Fibroblast of skin of left biceps (primary cell): Measurements from ENCODE around the gene TM9SF3.
"Not testable (repeated sequence)": the region's sequence is repeated elsewhere in the genome, so short reads cannot be mapped to it uniquely, and the experiment has no call there.

Source experiments
- DNase-seq, 2 experiments: peaks; one replicate each; pipeline ENCODE4 v3.0.0-alpha.2; 2013; ENCODE audit warnings: low read depth in 2 of 2

The TM9SF3 gene

GRCh38 chr10:96600337-96600736, 13.5 kb upstream of the TM9SF3 start:
- no peak for DNase-seq

GRCh38 chr10:96598846-96599245, 12.0 kb upstream of the TM9SF3 start:
- DNase-seq: no peak

- no peak for DNase-seq
Observed at GRCh38 chr10:96596422-96597407, 9.9 kb upstream of the TM9SF3 start.

DNA sequence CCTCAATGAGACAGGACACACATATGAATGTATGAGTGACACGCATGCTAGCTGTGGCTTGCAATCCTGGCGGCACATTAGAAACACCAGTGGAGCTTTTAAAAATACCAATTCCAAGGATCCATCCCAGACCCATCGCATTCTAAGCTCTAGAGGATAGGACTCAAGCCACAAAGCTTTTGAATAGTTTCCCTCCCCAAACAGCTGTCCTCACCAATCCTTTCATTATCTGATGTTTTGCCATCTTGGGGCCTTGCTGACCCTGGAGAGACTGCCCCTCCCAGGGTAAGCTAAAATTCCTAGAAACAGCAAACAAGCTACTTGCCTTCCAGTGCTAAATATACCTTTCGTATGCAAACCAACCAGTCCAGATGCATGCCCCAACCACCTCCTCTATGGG, 8.9 kb upstream of the TM9SF3 start:
- DNase-seq: no peak

DNA sequence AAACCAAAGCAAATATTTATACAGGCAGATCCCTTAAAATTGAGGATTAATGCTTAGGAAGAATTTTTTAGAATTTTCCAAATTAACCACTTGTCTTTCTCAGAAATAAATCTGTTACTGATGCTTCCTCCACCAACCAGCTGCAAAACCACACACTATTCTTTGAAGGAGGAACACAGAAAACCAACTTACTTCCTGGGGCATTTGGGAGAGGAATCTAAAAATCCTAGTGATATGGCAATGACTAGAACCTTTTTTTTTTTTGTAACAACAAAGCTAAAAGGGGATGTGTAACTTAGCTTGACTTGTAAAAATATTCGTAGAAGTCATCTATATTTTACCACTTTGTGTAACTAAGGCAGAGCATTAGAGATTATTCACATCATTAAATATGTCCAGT, 5.1 kb upstream of the TM9SF3 start:
- no peak for DNase-seq

DNA sequence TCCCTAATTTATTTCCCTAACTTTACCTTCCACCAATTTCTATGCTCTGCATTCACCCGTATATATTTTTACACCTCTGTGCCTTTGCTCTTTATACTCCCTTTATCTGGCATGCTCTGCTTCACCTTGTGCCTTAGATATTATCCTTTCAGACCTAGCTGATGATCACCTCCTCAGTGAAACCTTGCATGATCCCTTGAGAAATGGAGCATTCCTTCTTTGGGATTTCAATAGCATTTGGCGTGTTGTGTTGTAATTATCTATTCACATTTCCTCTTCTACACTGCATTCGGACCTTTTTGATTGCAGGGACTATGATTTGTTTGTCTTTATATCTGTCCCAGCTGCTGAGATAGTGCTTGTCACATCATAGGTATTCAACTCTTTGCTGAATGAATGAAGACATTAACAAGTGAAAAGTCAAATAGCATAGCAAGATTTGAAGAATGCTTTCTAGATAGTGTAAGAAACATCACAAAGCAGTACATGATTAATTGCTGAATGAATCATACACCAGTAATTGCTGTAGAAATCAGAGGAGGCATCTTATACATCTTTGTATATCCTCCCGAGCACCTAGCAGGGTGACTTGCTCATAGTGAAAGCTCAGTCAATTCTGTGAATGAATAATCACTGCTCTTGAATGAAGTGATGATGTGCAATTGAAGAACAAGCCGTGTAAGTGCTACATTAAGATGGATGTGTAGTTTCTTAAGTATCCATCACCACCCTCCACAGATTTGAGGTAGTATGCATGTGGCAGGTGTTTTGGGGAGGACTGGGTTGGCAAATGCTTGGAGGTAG, 2.0 kb upstream of the TM9SF3 start:
- DNase-seq: no peak

DNA sequence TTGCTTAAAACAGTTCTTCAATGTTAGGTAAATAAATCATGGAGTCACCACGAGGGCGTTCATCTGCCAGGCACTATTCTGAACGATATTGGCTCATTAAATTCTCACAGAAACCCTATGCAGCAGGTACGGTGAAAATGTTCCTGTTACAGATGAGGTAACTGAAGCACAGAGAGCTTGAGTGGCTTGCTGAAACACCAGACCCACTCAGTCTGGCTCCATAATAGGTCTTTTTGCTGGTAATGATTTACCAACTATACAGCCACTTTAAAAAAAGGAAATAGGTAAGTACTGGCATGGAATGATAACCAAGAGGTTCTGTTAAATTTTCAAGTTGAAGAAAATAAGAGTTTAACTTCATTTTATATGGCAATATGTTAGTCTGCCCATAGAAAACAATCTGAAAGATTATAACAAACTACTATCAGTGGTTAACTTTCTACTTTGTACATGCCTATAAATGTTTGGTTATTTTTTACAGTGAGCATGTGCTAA, 1.3 kb upstream of the TM9SF3 start:
- DNase-seq: no peak

- peak in 1 of 2 experiments; percentile 28 for DNase-seq
Observed at GRCh38 chr10:96587264-96588059, 650 bp upstream of the TM9SF3 start.

DNA sequence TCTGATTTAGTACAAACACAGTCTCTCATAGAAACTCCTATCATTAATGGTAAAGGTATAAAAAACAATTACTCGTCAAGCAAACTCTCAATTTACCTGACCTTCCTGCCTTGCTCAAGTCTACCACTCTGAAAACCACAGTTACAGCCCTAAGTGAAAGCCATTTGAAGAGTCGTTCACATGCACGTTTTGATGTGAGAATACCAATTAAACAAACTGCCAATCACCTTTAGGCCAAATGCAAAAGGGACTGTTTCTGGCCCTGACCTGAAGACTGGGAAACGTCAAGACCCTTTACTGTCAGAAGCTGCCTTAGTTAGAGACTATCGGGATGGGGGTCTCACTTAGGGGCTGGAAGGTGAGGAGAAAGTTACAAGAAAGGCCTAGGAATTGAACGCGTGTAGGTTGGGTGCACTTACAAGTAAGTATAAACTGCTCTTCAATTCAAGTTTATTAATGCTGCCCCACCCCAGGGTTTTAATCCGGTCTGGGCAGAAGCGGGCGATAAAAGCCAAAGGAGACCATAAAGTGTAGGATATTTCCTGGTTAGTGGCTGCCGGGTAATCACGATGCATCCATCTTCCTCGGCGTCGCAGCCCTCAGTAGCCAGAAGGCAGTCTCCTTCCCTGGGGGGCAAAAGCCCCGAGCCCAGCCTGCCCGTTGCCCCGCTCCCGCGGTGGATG, 935 bp downstream of the TM9SF3 start:
- DNase-seq: no peak

- DNase-seq: no peak
Observed at GRCh38 chr10:96584474-96584873, 2.3 kb downstream of the TM9SF3 start.

GRCh38 chr10:96584035-96584434, 2.8 kb downstream of the TM9SF3 start:
- no peak for DNase-seq

DNA sequence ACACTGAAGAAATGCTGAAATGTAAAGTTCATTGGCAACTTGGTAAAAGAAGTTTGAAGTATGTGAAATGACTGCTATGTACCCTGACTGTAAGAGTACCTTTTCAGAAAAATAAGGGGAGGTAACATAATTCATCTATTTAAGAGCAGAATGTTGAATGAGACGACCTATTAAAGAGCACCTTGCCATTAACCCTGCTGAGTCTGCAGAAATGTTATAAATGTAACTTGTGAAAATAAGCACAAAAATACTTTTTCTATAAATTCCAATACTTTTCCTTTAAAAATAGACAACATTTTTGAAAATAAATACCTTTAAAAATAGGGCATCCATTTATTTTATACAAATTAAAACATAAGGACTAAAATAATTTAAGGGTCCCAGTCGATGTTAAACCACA, 7.7 kb downstream of the TM9SF3 start:
- no peak for DNase-seq

- no peak for DNase-seq
Observed at GRCh38 chr10:96578633-96579032, 8.2 kb downstream of the TM9SF3 start.

- no peak for DNase-seq
Observed at GRCh38 chr10:96578022-96578421, 8.8 kb downstream of the TM9SF3 start.

DNA sequence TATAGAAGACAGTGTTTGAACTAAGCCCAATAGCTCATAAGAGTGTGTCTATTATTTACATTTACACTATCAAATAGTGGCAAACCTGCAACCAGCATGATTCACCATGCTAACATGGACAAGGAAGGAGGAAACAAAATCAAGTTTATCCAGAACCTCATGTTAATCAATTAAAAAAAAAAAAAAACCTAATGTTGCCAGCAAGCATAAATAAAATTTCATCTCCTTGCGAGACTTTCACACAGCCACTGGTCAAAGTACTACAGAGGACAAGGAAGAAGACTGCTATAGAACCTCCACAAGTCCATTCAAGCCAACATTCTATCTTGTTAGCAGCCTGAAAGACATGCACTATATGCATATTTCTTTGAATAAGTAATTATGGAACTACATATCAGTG, 9.7 kb downstream of the TM9SF3 start:
- DNase-seq: no peak

GRCh38 chr10:96576277-96576980, 10.4 kb downstream of the TM9SF3 start:
- DNase-seq: no peak

- DNase-seq: not testable (repeated sequence)
Observed at GRCh38 chr10:96574564-96574963, 12.2 kb downstream of the TM9SF3 start.

DNA sequence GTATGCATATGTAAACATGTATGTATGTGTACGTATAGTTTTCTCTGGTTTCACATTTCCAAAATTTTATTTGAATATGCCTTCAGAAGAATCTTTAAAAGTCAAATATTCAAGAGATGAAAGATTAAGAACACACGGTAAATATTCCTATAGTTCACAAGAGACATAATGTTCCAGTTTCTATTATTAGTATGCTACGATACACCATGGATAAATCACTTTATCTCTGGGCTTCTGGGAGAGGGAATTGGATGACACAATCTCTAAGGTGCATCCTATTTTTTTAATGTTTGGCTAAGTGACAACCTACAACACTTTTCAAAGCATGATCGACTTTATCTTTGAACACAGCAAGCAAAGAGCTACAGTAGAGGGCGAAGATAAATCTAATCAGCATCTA, 13.8 kb downstream of the TM9SF3 start:
- no peak for DNase-seq

DNA sequence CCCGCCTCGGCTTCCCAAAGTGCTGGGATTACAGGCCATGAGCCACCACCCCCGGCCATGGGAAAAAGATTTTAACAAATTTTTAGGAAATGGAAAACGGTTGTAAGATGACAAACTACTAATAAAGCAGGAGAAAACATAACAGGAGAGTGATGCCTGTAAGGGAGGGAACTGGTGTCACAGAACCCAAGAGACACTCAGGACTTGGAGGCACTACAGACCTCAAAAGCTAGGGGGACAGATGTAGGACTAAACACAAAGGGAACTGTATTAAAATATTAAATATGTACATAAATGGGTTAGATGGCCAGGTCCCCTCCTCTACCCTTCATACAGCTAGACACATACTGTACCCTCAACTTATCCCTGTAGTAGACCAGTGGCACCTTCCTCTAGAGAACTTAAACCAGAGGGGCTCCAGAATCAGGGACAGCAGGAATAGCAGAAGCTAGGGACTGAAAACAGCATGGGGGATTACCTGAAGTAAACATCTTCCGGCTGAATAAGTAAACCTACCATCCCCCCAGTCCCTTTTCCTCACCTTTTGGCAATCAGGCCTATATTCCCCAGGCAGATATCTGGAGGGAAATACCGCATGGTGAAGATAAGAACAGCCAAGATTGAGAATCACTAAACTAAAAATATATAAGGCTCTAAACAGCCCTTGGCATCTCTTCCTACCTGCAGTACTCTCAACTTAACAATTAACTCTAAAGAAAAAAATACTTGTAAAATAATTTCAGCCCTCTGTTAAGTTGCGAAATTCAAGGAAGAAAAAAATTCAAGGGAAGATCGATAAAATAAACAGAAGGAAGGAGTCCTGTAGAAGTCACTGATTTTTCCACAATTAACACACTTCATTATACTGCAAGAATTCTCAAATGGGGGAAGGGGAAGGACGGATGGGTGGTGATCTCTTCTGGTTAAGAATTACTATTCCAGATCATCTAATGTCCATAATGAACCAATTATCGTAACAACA, 15.5 kb downstream of the TM9SF3 start:
- no peak for DNase-seq
